Cardiac fibroblast (primary cell): ENCODE results near the gene AFF3.
"Not testable (repeated sequence)": the region's sequence is repeated elsewhere in the genome, so short reads cannot be mapped to it uniquely, and the experiment has no call there.

ENCODE experiments used
- DNase-seq, 2 donors: peaks; one replicate each; pipeline versions ENCODE4 v3.0.0 to v3.0.0-alpha.2; 2010; ENCODE audit warnings: low read depth in 2 of 2
- H3K4me3 ChIP-seq, 2 donors: replicated peaks in 1 of 2; 1 replicate in 1 of 2; 2 replicates in 1 of 2; pipeline ENCODE4 v1.5.1; 2011; ENCODE audit warnings: low read depth in 2 of 2, low read length in 2 of 2, mild to moderate bottlenecking in 2 of 2, moderate library complexity in 1 of 2
- TF ChIP-seq, protein P1 (sequence below): IDR thresholded peaks from one replicate; pipeline ENCODE4 v1.5.1; 2011; ENCODE audit warnings: low read depth, mild to moderate bottlenecking, low read length, inconsistent platforms

Gene AFF3

DNA sequence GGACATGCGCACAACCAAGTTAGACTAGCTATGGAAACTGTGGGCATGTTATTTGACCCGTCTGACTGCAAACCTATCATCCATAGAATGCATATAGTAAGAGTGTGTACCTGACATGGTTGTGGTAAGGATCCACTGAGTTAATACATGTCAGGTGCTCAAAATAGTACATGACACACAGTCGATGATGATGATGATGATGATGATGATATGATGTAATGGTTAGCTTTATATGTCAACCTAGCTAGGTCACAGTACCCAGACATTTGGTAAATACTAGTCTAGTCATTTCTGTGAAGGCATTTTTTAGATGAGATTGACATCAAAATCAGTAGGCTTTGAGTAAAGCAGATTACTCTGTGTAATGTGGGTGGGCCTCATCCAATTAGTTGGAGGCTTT, 204.1 kb downstream of the AFF3 start:
- no peak overlapping the region for H3K4me3 ChIP-seq
- TF ChIP-seq, protein P1, sequence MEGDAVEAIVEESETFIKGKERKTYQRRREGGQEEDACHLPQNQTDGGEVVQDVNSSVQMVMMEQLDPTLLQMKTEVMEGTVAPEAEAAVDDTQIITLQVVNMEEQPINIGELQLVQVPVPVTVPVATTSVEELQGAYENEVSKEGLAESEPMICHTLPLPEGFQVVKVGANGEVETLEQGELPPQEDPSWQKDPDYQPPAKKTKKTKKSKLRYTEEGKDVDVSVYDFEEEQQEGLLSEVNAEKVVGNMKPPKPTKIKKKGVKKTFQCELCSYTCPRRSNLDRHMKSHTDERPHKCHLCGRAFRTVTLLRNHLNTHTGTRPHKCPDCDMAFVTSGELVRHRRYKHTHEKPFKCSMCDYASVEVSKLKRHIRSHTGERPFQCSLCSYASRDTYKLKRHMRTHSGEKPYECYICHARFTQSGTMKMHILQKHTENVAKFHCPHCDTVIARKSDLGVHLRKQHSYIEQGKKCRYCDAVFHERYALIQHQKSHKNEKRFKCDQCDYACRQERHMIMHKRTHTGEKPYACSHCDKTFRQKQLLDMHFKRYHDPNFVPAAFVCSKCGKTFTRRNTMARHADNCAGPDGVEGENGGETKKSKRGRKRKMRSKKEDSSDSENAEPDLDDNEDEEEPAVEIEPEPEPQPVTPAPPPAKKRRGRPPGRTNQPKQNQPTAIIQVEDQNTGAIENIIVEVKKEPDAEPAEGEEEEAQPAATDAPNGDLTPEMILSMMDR: no peak
- no peak for DNase-seq

DNA sequence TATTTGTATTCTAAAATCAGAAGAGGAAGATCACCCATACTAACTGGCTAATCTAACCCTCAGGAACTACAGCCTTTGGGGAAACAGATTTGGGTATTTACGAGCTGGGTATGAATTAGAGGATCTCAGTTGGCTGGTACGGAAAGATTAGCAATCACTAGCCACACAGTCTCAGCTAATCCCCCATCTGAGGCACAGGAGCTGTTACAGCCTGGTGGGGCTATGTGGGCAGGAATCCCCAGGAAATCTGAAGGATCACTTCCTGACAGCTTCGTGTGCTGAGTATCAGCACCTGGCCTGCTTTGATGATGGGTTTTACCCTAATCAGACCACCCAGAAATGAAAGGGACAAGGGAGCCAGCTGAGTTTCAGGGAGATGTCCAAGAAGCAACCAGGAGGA, 206.3 kb downstream of the AFF3 start:
- TF ChIP-seq, protein P1: no peak
- DNase-seq: no peak
- no peak overlapping the region for H3K4me3 ChIP-seq

DNA sequence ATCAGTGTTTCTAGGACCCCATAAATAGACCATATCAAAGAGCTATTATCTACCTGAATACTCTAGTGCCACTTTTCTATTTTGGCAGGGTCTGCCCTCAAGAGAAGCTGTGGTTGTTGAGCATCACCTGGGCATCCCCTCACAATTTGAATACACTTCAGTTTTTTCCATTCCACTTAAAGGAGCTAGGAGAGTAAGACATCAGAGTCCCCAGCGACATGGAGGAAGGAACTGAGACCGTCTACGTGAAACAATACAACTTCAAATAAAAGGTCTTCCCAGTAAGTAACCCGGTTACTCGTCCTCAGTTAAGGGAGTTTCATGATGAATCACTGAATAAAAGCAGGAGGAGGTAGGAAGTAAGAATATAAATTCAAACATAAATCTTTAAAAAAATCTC, 206.7 kb downstream of the AFF3 start:
- H3K4me3 ChIP-seq: no peak overlapping the region
- DNase-seq: no peak
- TF ChIP-seq, protein P1: no peak

DNA sequence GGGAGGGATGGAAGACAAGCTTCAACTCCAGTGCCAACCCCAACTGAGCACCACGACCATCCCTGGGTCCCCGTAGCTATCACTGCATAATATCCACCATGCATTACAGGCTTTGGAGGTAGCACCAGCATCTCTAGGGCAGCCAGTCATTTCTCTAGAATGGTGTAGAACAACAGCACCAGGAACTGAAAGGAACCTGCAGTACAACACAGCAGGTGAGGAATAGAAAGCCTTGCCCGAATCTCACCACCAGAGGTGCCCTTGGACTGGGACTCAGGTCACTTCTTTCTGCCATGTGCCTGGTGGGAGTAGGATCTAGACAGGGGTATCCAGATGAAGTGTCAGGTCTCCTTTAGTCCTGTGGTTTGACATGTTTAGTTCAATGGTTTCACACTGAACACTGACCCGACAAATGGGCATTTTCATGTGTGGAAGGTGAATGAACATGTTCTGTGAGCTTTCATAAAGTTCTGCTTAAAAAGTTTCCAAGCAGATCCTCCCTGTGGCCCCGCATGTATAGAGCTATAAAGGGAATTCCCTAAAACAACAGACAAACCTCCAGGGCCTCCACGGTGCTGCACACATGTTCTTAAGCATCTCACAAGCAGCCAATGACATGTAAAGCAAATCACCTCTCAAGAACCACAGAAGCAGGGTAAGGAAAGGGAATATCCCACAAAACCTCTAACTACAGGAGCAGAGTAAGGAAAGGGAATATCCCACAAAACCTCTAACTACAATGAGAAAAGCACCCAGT, 208.3 kb downstream of the AFF3 start:
- no peak for DNase-seq
- H3K4me3 ChIP-seq: no peak overlapping the region
- TF ChIP-seq, protein P1: no peak

DNA sequence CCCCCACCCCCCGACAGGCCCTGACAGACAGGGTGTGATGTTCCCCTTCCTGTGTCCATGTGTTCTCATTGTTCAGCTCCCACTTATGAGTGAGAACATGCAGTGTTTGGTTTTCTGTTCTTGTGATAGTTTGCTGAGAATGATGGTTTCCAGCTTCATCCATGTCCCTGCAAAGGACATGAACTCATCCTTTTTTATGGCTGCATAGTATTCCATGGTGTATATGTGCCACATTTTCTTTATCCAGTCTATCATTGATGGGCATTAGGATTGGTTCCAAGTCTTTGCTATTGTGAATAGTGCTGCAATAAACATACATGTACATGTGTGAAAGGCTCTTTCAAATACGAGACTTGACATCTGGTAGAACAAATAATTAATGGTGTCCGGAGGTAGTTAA, 208.9 kb downstream of the AFF3 start:
- not testable (repeated sequence) for H3K4me3 ChIP-seq, DNase-seq

DNA sequence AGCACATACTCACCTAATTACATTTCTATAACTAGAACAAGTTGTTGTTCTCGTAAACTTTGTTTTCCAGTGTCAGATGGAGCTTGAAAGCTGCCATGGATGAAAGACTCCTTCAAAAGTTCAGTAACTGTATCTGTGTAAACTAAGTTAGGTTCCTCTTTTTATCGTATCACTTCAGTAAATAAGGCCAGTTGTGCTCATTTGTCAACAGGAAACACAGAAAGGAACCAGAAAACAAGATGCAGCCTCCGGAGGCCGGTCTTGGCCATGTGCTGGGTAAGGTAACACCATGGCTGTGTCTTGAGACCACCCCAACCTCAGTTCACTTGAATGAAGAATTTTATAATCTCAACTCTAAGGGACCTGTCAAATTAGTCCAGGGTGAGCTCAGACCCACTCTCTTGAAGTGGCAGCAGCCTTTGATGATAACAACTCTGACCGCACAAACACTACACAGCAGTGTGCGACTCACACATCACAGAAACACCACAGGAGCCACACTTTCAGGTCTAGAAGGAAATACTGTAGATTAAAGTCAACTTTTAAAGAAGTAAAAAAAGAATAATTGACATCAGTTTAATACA, 213.8 kb downstream of the AFF3 start:
- DNase-seq: no peak
- TF ChIP-seq, protein P1: no peak
- no peak overlapping the region for H3K4me3 ChIP-seq

DNA sequence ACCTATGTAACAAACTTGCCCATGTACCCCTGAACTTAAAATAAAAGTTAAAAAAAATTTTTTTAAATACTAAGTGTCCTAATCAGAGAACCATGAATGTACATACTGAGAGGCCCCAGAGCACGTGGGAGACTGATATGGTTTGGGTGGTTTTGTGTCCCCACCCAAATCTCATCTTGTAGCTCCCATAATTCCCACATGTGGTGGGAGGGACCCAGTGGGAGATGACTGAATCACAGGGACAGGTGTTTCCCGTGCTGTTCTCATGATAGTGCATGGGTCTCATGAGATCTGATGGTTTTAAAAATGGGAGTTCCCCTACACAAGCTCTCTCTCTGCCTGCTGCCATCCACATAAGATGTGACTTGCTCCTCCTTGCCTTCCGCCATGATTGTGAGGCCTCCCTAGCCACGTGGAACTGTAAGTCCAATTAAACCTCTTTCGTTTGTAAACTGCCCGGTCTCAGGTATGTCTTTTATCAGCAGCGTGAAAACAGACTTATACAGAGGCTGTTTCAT, 214.6 kb downstream of the AFF3 start:
- DNase-seq, H3K4me3 ChIP-seq: not testable (repeated sequence)

DNA sequence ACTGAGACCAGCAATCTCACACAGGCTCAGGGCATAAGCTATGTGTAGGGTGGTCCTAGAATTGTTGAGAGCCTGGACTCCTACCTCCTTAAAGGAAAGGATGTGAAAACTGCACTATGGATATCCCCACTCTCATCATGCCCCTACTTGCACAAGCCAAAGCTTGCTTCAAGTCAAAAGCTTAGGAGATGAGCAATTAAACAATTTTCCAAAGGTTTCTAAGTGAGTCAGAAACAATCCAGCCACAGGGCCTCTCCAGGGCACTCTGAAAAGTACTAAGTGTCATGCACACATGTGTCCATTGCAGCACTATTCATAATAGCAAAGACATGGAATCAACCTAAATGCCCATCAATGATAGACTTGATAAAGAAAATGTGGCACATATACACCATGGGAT, 215.4 kb downstream of the AFF3 start:
- TF ChIP-seq, protein P1: no peak
- no peak overlapping the region for H3K4me3 ChIP-seq
- peak in 1 of 2 donors; percentile 23 for DNase-seq
